Activated CD8-positive, alpha-beta memory T cell treated with anti-CD3 and anti-CD28 coated beads, Interleukin-2, amount 50 U/mL, for 48 hours (primary cell): ENCODE data around the gene ELMO1.

Experiments
- DNase-seq: peaks from one replicate; pipeline ENCODE4 v3.0.0-alpha.2; 2020

Gene ELMO1

DNA sequence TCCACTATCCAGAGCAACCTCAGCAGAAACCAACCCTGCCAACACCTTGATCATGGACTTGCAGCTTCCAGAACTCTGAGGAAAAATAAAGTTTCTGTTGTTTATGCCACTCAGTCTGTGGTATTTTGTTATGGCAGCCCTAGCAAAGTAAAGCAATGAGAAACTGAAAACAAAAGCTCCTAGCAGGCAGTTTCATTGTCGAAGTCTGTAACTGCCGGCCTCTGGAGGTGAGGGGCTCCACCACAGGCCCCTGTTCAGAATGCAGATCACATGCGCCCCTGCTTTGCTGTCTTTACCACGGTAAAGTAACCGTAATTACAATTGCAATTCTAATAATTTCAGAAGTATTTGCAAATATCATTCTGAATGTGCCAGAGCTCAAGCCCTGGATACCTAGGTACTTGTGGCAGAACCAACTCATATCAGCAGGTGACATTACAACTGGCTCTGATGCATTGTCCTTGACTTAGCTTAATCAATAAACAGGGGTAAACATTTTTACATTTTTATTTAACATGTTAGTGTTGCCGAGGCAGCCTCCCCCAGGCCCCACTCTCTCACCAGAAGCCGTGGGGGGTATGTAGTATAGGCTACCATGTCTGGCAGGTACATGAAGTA lies 193.2 kb downstream of the ELMO1 start:
- no peak for DNase-seq

- DNase-seq = no peak
Measured at GRCh38 chr7:37251222-37251621, 197.4 kb downstream of the ELMO1 start.

- no peak for DNase-seq
Measured at GRCh38 chr7:37249240-37249639, 199.4 kb downstream of the ELMO1 start.

GRCh38 chr7:37248396-37248861 lies 200.2 kb downstream of the ELMO1 start:
- DNase-seq = no peak

GRCh38 chr7:37247861-37248260 lies 200.8 kb downstream of the ELMO1 start:
- DNase-seq = no peak

DNA sequence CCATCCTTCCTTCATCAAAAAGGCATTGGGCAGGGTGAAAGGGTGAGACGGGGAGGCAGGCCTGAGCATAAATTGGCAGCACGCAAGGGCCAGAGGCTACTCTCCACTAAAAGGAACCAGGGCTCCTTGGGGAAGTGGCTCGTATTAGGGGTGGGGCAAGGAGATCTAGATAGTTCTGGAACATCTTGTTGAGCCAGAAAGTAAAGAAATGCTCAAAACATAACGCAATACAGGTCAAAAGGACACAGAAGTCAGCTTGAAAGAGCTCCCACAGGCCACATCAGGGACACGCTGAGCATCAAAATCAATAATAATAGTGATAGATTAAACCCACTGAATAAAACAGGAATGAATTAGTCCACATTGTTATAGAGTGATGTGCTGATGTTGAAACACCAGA lies 203.1 kb downstream of the ELMO1 start:
- DNase-seq = no peak

- no peak for DNase-seq
Measured at GRCh38 chr7:37236906-37237305, 211.8 kb downstream of the ELMO1 start.

DNA sequence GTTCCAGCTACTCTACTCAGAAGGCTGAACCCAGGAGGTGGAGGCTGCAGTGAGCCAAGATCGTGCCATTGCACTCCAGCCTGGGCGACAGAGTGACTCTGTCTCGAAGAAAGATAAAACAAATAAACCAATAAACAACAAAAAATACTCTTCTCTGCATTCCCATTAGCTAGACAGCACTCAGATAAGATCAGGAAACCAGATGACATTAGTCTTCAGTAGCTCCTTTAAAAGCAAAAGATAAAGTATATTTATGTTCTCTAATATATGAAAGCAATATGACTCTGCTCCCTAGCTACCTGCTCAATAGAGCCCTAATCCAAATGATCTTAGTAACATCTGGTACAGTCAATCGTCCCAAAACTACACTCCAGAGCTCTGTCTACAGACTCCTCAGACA lies 212.9 kb downstream of the ELMO1 start:
- no peak for DNase-seq

DNA sequence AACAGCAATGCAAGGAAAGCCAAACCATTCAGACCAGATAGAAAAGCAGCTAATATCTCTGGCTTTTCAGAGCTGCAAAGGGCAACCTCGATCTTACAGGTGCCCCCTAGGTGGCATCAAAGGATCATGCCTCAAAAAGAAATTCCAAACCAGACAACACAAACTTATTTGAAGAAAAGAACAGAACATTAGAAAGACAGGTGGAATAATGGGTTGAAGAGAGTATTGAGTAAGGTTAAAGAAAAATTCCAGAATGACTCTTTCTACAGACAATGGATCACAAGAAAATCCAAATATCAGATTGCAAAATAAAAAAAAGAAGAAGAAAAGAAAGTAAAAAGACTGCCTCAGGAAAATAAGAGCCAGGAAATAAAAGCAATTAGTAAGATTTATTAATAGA lies 213.7 kb downstream of the ELMO1 start:
- DNase-seq = no peak

DNA sequence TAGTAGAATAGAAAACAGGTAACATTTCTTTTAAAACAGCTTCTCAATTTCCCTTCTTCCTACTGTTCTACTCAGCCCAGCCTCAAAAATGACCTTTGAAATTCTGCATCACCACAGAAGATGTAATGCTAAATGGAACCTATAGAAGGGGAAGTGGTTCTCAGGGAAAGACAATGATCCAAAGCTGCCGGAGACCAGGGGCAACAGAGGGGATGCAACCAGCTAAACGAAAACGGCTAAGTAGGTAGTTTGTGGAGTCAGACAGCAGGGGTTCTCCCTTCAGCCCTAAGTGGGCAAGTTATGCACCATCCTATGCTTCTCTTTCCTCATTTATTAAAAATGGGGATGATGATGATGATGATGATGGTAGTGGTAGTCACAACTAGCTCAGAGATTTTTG lies 214.3 kb downstream of the ELMO1 start:
- DNase-seq = no peak

DNA sequence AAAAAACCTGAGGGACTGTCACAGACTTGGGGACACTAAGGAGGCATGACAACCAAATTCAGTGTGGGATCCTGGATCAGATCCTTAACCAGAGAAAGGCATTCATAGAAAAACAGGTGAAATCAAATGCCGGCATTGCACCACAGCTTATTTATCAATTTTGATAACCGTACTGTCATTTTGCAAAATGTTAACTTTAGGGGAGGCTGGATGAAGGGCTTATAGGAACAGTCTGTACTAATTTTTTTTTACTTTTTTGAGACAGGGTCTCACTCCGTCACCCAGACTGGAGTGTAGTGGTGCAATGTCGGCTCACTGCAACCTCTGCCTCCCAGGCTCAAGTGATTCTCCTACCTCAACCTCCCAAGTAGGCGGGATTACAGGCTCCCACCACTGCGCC lies 217.1 kb downstream of the ELMO1 start:
- DNase-seq = no peak

DNA sequence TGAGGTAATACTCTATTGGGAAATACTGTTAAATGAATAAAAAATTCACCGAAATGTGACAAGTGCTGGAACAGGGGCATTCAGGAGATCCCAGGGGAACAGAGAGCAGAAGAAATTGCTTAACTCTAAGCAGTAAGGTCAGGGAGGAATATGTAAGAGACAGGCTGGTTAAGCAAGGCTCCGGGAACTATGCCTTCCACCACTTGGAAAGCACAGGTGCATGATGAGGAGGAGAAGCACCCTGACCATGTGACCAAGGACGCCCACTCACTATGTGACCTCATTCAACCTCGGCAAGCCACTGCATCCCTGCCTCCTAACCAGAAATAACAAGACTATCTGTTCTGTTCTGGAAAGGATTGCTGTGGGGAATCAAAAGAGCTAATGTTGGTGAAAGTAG lies 218.4 kb downstream of the ELMO1 start:
- no peak for DNase-seq

- DNase-seq = no peak
Measured at GRCh38 chr7:37229381-37229780, 219.3 kb downstream of the ELMO1 start.

- no peak for DNase-seq
Measured at GRCh38 chr7:37225285-37225969, 223.2 kb downstream of the ELMO1 start.

- no peak for DNase-seq
Measured at GRCh38 chr7:37224746-37225145, 223.9 kb downstream of the ELMO1 start.

DNA sequence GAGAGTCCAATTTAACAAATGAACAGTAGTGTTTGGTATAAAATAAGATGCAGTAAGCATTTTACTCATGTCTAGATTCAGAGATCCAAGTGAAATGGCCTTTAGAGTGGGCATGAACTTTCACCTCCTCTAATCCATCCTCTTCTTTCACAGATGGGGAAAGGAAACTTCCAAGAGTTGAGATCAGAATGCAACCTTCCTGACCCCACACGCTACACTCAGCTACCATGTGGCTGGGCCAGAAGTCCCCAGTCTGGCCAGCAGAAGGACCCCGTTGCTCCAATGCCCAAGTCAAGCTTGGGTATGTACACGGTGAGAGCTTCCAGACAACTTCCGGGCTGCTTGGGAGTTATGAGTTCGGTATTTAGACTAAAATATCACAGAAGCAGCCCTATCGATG lies 228.0 kb downstream of the ELMO1 start:
- DNase-seq = no peak

GRCh38 chr7:37218956-37219355 lies 229.7 kb downstream of the ELMO1 start:
- no peak for DNase-seq

- no peak for DNase-seq
Measured at GRCh38 chr7:37216923-37217322, 231.7 kb downstream of the ELMO1 start.

DNA sequence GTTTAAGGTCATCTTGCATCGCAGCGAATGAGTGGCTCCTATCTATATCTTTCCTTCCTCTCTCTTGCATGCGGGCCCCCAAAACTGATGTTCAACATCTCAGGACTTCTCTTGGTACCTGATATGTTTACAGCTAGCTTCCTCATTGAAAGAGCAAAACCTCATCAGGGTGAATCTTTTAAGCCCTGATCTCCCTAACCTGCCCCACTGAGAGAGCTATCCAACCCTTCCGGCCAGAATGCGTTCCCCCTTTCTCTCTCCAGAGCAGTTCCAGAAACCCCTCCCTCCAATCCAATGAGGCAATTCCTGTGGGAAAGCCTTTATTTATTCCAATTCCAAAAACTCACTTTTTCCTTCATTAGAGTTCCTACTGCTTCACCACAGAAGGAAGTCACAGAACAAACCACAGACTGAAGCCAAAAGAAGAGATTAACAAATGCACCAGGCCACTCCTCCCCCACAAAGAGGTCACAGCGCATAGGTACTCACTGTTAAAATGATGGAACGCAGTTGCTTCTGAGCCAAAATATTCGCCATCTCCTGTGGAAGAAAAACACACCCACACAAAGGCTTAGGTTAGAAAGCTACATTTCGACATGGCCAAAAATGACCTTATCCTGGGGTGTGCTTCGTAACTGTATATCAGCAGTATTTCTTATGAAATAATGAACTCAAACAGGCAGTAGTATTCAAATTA lies 232.4 kb downstream of the ELMO1 start:
- no peak for DNase-seq

DNA sequence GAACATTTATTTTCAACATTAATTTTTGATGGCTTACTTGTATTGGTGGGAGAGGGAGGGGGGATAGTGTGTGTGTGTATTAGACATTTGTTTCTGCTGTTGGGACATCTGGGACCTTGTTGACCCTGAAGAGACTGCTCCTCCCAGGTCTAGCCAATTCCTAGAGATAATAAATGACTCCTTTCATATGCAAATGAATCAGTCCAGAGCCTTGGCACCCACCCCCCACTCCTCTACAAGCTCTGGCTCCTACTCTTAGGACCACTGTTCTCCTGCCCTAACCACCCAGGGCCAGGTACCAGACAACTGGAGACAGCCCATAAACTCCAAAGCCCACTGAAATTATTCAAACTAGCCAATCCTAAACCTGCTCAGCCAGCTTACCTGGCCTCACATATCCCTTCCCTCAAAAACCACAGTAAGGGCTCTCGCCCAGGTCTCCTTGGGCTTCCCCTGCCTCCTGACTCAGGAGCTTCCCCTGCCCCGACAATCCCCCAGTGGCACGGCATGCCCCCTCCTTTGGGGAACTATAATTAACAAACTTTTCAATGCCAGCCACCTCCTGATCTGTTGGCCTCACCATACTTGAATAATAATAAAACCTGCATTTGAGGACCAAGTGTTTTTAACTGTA lies 233.3 kb downstream of the ELMO1 start:
- DNase-seq = no peak

- no peak for DNase-seq
Measured at GRCh38 chr7:37212556-37212955, 236.1 kb downstream of the ELMO1 start.

DNA sequence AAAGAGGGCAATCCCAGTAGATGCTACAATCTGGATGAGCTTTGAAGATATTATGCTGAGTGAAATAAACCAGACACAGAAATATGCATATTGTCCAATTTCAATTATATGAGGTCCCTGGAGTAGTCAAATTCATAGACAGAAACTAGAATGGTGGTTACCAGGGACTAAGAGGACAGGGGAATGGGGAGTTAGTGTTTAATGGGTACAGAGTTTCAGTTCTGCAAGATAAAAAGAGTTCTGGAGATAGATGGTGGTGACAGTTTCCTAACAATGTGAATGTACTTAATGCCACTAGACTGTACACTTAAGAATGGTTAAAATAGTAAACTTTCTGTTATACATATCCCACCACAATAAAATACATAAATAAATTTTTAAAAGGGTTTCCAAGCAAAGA lies 236.6 kb downstream of the ELMO1 start:
- no peak for DNase-seq

GRCh38 chr7:37211097-37211880 lies 237.4 kb downstream of the ELMO1 start:
- DNase-seq = no peak
